HG02970 (cell line): Measurements from ENCODE around the gene PRKAG2.
A peak's percentile ranks its signal among the peaks of the same experiment; 100 is the strongest.

ENCODE experiments used
- ATAC-seq: cut with Tn5 transposase; IDR thresholded peaks from one replicate; pipeline ENCODE4 v1.9.1; 2021; ENCODE audit warnings: mild to moderate bottlenecking, moderate library complexity, moderate number of reproducible peaks; ENCODE audit not compliant: unreplicated experiment, low FRiP score

The PRKAG2 gene

GRCh38 chr7:151642746-151643145, 234.2 kb downstream of the PRKAG2 start:
- ATAC-seq = no peak

- ATAC-seq = no peak
These were observed 235.3 kb downstream of the PRKAG2 start for GRCh38 chr7:151641587-151641986.

- no peak for ATAC-seq
These were observed 239.1 kb downstream of the PRKAG2 start for GRCh38 chr7:151637781-151638261.

GRCh38 chr7:151634643-151635042, 242.3 kb downstream of the PRKAG2 start:
- no peak for ATAC-seq

- ATAC-seq = no peak
These were observed 243.5 kb downstream of the PRKAG2 start for GRCh38 chr7:151633516-151633812.

GRCh38 chr7:151632750-151633515, 244.0 kb downstream of the PRKAG2 start:
- peak; percentile 53 for ATAC-seq

- peak; percentile 76 for ATAC-seq
These were observed 244.8 kb downstream of the PRKAG2 start for GRCh38 chr7:151631953-151632749.

GRCh38 chr7:151631570-151631952, 245.4 kb downstream of the PRKAG2 start:
- ATAC-seq = no peak

GRCh38 chr7:151630851-151631569, 245.9 kb downstream of the PRKAG2 start:
- ATAC-seq = no peak

GRCh38 chr7:151630358-151630757, 246.6 kb downstream of the PRKAG2 start:
- ATAC-seq = no peak

GRCh38 chr7:151629713-151630272, 247.1 kb downstream of the PRKAG2 start:
- no peak for ATAC-seq

- no peak for ATAC-seq
These were observed 247.9 kb downstream of the PRKAG2 start for GRCh38 chr7:151628846-151629604.

GRCh38 chr7:151626422-151627115, 250.3 kb downstream of the PRKAG2 start:
- ATAC-seq = no peak

- no peak for ATAC-seq
These were observed 251.3 kb downstream of the PRKAG2 start for GRCh38 chr7:151625606-151626005.

GRCh38 chr7:151624246-151624928, 252.5 kb downstream of the PRKAG2 start:
- no peak for ATAC-seq

- no peak for ATAC-seq
These were observed 253.1 kb downstream of the PRKAG2 start for GRCh38 chr7:151623766-151624165.

- ATAC-seq = no peak
These were observed 255.0 kb downstream of the PRKAG2 start for GRCh38 chr7:151621961-151622360.

GRCh38 chr7:151616443-151617213, 260.3 kb downstream of the PRKAG2 start:
- ATAC-seq = no peak
